HCEC 1CT (cell line): ENCODE data around the gene YEATS4.
"Not testable (repeated sequence)": the region's sequence is repeated elsewhere in the genome, so short reads cannot be mapped to it uniquely, and the experiment has no call there.

ENCODE experiments used
- DNase-seq: peaks from one replicate; pipeline ENCODE4 v3.0.0-alpha.2; 2017

The YEATS4 gene

DNA sequence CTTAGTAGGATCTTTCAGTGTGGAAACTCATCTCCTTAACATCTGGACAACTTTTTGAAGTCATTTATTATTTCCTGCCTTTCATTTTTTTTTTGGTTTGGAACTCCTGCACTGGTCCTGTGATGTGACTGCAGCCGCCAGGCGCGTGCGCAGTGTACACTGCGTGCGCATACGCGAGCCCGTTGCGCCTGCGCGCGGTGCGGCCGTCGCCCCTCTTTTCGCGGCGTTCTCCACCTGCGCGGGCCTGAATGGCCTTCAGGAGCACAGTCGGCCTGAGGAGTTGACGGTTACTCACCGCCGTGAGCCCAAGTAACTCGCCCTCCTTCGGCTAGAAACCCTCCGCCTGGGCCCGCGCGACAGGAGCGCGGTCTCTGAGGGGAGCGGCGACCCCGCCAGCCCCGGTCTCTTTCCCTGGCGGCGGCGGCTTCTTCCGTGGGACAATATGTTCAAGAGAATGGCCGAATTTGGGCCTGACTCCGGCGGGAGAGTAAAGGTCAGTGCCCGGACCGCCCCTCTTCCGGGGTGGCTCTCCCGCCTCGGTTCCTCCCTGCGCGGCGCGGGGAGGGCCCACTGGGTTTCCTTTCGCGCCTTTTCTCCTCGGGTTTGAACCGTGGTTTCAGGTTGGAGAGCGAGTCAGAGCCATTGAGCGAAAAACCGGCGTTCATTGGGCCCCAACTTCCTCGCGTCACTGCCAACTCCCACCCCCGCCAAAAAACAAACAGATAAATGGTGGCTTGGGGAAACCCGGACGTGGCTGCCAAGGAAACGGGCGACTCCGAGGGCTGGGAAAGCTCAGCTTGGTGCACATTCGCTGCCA is at the start of gene YEATS4:
YEATS4 (plus strand) TSS at position 213 of the 817 bp plus-strand sequence; CDS start at position 443, 230 bp downstream.
- peak; percentile 90 for DNase-seq

DNA sequence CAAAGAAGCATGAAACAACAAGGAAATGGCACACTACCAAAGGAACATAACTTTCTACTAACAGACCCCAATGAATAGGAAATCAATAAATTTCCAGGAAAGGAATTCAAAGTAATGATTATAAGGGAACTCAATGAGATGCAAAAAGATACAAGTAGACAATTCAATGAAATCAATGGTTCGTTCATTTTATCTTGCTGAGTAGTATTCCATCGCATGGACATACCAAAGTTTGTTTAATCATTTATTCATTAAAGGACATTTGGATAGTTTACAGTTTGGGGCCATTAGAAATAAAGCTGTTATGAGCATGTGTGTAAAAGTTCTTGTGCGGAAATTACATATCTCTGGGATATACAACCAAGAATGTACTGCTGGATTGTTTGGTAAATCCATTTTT is 46.3 kb upstream of the YEATS4 start:
- DNase-seq = no peak

DNA sequence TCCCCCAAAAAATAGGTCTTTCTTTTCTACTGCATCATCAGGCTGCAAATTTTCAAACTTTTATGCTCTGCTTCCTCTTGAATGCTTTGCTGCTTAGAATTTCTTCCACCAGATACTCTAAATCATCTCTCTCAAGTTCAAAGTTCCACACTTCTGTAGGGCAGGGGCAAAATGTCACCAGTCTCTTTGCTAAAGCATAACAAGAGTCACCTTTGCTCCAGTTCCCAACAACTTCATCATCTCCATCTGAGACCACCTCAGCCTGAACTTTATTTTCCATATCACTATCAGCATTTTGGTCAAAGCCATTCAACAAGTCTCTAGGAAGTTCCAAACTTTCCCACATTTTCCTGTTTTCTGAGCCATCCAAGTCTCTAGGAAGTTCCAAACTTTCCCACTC is 42.8 kb upstream of the YEATS4 start:
- not testable (repeated sequence) for DNase-seq

DNA sequence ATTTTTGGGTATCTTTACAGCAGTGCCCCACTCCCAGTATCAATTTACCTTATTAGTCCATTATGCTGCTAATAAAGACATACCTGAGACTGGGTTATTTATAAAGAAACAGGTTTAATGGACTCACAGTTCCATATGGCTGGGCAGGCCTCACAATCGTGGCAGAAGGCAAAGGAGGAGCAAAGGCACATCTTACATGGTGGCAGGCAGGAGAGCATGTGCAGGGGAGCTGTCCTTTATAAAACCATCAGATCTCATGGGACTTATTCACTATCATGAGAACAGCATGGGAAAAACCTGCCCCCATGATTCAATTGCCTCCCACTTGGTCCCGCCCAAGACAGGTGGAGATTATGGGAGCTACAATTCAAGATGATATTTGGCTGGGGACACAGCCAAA is 42.3 kb upstream of the YEATS4 start:
- DNase-seq = not testable (repeated sequence)

DNA sequence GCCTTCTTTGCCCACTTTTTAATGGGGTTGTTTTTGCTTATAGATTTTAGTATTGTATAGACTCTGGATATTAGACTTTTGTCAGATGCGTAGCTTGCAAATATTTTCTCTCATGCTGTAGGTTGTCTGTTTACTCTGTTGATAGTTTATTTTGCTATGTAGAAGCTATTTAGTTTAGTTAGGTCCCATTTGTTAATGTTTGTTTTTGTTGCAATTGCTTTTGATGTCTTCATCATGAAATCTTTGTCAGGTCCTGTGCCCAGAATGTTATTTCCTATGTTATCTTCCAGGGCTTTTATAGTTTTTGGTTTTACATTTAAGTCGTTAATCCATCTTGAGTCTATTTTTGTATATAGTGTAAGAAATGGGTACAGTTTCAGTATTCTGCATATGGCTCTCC is 41.3 kb upstream of the YEATS4 start:
- DNase-seq = no peak

DNA sequence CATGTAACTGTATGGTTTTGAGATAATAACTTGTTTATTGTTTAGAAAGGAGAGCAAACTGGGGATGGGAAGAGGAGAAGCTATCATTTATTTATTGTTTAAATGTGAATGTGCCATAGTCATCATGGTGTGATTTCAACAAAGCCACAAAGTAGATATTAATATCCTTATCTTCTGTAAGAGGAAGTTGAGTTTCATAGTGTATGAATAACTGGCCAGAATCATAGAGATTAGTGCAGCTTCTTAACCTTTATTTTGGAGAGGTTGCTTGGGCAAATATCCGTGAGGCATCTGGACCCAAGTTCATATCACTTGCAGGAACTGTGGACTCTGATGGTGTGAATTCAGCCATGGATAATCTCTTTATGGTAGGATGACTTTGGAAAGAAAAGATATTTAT is 38.2 kb upstream of the YEATS4 start:
- DNase-seq = no peak

DNA sequence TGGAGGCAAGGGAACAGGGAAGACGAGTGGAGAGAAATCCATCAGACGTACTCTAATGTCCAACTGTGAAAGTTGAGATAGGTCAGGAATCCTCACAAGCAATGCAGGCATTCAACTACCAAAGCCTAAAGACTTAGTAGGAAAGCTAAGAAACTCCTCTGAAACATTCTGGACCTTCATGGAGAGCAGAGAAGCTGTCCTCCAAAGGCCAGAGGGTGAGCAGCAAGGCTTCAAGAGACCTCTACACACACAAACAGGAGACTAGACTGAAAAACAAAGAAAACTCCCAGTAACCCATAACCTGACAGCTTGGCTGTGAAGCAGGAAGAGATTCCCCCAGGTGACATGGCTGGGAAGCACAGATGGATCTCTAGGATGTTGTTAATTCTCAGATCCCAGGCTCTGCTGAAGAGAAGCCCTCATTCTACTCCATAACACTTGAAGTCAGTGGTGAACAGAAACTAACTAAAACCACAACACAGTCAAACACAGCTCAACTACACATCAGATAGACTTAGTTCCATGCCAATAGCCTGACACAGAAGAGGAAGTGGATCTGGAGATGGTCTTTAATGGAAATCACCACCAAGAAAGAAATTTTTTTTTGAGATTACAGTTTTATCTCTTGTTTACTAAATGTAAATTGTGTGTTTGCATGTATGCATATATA is 34.6 kb upstream of the YEATS4 start:
- no peak for DNase-seq

DNA sequence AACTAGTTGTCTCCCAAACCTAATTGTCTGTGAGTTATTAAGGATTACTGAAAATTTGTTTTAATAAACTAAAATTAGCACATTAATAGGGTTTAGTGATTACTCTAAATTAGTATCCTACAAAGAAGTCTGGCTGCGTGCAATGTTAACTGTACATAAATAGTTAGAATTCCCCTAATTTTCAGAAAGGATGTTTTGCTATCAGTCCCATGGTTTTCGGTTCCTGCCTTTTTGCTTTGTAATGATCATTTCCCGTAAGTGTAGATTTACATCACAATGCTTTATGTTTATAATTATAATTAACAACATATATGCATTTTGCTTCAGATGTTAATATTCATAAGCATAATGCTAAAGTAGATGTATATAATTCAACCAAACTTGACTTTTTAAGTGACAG is 31.1 kb upstream of the YEATS4 start:
- no peak for DNase-seq

DNA sequence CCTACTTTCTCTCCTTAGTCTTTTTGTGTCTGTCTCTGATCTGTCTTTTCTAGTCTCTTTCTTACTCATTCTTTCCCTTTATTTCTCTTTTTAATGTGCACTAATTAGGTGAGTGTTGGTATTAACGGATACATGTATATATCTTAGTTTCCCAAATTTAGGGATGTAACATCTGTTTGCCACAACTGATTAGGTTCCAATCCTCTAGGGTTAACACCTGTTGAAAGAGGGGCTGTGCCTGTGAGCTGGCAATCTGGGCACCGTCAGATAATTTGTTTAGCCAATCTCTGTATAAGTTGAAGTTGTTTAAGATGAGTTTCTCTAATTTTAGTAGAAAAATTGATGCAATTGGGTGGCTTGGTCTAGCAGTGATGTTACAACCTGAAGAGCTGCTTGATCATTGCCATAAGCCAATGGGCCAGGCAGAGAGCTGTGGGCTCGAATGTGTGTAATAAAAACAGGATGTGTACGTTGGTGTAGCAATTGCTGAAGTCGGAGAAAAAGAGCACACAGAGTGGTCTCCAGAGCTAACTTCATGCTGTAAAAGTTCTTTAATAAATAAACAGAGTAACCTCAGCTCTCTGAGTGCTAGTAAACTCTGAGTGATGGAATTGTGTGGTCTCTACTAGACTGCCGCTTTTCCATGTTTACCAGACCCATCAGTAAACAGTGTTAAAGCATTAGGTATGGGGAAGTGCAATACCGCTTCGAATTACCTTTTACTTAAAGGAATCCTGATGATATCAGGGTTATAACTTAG is 29.7 kb upstream of the YEATS4 start:
- no peak for DNase-seq

DNA sequence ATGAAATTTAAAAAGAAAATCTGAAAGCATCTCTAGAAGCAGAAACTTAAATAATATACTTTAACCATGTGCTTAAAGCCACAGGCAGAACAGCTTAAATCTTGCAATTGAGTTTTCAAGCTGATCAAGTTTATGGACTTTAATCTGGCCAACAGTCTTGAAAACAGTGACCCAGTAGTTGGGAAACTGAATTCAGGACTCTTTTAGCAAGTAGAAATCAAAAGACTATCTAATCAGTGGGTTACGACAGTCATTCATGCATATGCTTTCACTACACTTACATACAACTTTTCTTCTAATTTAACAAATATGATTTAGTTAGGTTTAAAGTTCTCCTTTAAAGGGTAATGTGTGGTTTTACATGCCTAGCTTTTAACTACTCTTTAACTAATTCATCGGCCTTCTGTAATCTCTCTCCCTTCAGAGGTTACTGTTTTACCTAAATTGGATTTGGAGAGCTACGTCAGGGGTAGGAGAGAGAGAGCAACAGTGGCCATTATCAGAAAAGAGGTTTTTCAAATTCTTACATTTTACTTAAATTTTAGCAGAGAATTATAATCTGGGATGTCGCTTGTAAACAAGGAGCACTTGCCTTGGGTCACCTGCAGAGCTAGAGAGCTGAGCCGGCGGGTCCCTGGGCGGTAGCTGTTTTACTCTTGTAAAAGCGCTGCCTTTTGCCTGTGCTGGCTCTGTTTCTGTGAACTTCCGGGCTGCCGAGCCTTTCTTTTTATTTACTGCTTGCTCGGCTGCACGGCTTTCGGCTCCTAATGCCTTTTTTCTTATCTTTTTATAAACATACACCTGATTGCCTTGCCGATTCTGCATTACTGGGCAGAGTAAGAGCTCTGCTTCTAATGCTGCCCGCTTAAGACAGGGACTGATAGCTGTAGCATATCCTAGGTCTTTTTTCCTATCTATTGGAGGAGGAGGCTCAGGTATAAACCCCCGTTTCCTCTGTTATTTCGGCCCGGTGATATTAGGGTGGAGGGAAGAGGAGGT is 28.8 kb upstream of the YEATS4 start:
- DNase-seq = no peak

DNA sequence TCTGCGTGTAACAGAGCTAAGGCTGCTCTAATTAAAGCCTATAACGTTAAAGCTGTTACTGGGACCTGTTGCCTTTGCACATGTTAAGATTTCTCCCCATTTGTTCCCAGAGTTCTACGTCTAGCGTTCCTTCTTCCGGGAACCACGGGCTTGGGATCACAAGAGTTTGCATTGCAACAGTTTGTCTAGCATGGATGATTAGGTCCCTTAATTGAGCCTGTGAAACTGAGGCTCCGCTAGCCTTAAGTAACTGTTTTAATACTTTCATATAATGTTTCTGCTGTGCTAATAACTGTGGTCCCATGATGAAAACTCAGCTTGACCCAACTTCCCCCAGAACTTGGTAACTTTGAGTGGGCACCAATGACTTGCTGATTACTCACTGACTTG is 28.0 kb upstream of the YEATS4 start:
- DNase-seq = no peak

DNA sequence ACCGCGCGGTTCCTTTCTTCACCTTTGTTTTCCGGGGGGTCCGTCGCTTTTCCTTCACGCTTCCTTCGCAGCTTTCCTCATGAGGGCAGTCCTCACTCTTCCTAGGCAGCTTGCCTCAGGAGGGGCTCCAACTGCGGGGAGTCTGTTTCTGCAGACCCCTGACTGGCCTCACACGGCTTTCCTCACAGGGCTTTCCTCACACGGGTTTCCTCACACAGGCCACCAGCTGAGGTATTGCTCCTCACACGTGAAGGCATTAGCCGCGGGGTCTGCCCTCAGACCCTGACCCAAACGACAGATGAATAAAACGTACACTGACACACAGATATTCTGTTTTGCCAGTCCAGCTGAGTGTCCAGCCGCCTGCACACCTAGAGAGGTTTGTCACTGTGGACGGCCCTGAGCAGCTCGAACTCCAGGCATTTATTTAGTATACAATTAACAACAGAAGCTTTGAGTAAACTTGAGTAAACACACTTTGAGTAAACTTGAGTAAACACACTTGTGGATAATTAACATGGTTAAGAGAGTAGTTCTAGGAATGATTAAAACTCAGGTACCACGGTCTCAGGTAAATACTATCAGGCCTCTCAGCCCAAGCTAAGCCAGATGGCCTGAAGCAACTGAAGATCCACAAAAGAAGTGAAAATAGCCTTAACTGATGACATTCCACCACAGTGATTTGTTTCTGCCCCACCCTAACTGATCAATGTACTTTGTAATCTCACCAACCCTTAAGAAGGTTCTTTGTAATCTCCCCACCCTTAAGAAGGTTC is 27.4 kb upstream of the YEATS4 start:
- no peak for DNase-seq

DNA sequence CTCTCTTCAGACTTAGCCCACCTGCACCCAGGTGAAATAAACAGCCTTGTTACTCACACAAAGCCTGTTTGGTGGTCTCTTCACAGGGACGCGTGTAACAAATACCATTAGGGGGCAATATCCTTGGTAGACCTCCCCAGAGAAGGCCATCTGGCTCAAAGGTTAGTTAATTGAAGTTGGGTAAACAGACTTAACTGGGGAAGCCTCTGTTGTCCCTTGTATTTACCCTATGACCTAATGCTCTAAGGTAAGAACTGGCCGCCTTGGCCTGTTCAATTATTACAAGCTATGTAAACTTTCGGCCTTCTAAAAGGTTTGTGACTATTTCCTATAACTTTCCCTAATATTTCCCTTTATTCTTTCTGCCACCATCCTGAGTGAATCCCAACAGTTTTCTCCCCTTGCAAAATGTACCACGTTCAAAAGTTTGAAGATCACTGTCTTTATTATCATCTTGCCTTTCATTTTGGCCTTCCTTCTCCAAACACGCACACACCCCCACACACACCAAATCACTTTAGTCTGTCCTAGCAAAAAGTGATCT is 26.7 kb upstream of the YEATS4 start:
- DNase-seq = no peak

DNA sequence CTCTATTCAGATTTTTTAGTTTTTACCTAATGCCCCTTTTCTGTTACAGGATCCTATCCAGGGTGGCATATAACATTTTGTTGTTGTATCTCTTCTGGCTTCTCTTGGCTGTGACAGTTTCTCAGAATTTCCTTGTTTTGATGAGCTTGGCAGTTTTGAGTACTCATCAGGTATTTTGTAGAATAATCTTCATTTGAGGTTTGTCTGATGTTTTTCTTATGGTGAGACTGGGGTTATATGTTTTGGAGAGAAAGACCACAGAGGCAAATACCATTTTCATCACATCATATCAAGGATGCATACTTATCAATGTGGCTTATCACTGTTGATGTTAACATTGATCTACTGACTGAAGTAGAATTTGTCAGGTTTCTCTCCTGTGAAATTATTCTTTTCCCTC is 25.4 kb upstream of the YEATS4 start:
- no peak for DNase-seq

DNA sequence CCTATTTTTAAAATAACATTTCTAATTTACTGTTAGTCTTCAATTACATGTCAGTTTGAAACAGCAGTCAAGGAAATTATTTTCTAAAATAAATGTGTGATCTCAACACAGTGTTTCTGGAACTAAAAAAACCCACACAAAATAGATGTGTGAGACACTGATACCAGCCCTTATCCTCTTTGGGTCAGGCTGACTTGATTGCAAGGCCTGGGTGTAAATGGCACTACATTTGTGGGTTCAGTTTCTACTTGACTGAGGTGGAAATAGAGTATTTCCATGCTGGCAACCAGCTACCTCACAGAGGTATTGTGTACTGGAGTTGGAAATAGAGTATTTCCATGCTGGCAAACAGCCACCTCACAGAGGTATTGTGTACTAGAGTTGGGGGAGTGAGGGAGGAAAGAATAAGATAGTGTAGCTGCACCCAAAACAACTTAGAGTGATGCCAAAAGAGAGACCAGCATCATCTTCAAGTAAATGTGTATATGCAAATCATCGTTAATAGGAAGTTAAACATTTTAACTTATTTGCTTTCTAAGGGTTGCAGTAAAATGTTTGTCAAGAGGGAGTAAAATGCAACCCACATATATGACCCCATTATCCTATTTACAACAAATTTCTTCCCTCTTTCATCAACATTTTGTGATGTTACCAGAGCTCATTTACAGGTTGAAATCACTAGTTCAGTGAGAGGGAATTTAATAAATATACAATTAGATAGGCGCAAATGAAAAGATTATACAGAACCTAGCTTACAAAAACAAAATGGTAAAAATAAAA is 22.0 kb upstream of the YEATS4 start:
- no peak for DNase-seq

DNA sequence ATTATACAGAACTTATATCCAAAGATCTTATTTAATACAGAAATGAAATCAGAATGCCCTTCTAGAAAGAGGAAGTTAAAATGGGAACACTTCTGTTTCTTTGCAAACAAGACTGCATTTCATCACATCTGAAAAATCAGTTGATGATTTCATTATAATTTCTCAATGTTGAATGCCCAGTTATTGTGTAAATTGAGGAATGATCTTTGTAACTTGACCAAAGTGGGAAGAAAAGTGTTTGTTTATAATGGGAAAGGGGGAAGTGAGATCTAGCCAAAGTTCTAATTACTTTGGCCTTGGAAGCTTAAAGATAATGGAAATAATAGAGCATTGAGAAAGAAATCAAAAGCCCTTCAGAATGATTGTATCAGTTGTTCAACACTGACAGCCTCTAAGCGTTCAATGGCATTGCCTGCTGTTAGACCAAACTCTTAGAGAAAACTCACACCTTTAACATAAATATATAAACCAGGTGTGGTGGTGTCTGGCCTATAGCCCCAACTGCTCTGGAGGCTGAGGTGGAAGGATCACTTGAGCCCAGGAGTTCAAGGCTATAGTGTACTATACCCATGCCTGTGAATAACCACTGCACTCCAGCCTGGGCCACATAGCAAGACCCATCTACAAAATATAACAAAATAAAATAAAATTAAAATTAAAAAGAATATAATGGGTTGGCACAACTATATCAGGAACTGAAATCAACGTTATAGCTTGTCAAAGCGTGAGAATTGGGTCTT is 21.3 kb upstream of the YEATS4 start:
- no peak for DNase-seq

DNA sequence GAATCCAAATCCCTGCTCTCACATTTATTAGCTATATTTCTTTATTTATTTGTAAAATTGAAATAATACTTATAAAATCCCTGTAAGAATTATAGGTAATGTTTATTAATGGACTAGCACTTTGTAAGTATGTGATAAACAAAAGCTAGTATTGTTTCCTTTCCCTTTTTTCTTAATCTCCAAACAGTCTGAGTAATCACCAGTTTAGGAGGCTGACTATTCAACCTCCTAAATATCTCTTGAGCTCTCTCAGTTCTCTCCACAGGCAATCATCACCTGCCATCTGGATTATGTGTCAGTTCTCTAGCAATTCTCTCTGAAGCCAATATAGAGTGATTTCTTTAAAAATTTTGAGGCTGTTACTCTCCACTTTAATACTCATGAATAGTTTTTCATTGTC is 20.6 kb upstream of the YEATS4 start:
- no peak for DNase-seq

DNA sequence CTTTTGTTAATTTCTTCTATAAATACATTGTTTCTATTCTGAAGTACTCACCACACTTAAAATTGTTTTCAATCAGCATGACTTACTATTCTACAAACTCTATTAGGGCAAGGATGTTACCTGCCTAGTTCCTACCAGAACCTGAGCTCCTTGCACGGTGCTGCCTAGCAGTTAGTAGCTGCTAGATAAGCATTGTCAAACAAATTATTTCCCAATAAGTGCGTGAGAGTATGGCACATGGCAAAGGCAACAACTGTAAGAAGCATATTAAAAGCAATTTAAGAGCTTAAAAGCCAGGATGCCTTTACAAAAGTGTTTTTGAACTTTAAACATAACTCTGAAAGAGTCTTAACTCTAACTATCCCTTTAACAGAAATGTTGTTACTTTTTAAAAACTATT is 19.5 kb upstream of the YEATS4 start:
- no peak for DNase-seq

DNA sequence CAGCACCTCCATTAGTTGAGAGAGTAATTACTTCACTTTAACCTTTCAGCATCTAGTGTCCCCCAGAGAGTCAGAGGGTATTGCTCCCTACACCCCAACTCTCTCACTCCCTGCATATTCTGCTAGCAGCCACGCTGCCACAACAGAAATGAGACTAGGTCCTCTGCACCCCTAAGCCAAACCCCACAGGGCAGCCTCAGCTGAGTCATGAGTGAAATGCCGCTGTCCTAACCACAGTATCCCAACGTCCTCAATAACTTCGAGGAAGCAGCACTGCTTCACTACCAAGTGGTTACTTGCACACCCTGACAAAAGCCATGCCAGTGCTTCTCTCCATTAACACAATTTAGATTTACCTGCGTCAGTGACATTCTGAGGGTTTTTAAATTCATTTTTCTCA is 18.2 kb upstream of the YEATS4 start:
- DNase-seq = no peak

DNA sequence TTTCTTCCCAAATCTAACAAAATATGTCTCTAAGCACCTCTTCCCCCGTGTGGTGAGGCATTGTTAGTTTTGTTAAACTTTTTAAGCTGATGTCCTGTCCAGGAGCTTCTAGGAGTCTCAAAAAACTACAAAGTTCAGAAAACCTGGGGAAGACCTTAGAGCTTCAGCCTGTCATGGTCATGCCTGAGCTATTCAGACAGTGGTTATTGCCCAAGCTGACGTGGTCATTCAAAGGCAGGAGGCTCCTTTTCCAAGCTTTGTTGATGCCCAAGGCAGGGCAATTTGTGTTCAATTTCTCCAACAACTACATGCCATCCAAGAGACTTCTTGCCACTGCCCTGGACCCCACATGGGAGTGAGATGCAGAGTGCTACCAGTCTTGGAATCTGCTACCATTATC is 17.1 kb upstream of the YEATS4 start:
- no peak for DNase-seq
